IMR-90 (cell line): Measurements from ENCODE around the gene CNOT10. TPM values are rescaled to one million over a fixed set of nuclear protein-coding genes. Genes with fewer than 3 reads are reported as not detected.
A peak's percentile ranks its signal among the peaks of the same experiment; 100 is the strongest.

Experiments used
- ATAC-seq: fragments of 200-7000 bp; cut with Tn5 transposase; 2 replicates; pipeline ENCODE4 v1.9.1; 2020; ENCODE audit warnings: low read depth, mild to moderate bottlenecking, moderate library complexity
- BruUV-seq: library from RNA; stranded (reverse); fragments of 400-500 nt; replicated peaks from 2 replicates; lab custom pipeline; 2021; lab: Mats Ljungman, UMichigan
- CTCF ChIA-PET: fragments of 300-600 bp; formaldehyde crosslinking; extraction: SDS; loops from one replicate; lab custom pipeline; 2021; ENCODE audit warnings: antibody characterized with exemption; lab: Yijun Ruan, JAX
- POLR2A ChIA-PET: fragments of 300-600 bp; sonication (Branson Sonifier 250); formaldehyde crosslinking; loops from one replicate; lab custom pipeline; 2022; ENCODE audit warnings: antibody characterized with exemption; ENCODE audit not compliant: unreplicated experiment; lab: Charles Lee
- DNase-seq: peaks from one replicate; pipeline ENCODE4 v3.0.0; 2013
- H2AFZ ChIP-seq: replicated peaks from 2 replicates; pipeline ENCODE3; 2013; ENCODE audit warnings: low read length, mild to moderate bottlenecking; ENCODE audit not compliant: poor library complexity
- H2AK5ac ChIP-seq: 2 replicates; pipeline ENCODE4 v1.6.1; 2013; ENCODE audit warnings: low read depth, low read length, inconsistent platforms
- H2AK9ac ChIP-seq: replicated peaks from 2 replicates; pipeline ENCODE3; 2013; ENCODE audit warnings: mild to moderate bottlenecking, low read depth, low read length, moderate library complexity; ENCODE audit not compliant: poor library complexity
- H2BK120ac ChIP-seq: 2 replicates; pipeline ENCODE4 v1.6.1; 2013; ENCODE audit warnings: low read depth, low read length, inconsistent platforms
- H2BK15ac ChIP-seq: 3 replicates; pipeline ENCODE4 v1.6.1; 2013; ENCODE audit warnings: low read depth, low read length, inconsistent platforms
- H2BK20ac ChIP-seq: 2 replicates; pipeline ENCODE4 v1.6.1; 2013; ENCODE audit warnings: low read depth, mild to moderate bottlenecking, inconsistent platforms, low read length, moderate library complexity
- H2BK5ac ChIP-seq: 2 replicates; pipeline ENCODE4 v1.6.1; 2013; ENCODE audit warnings: mild to moderate bottlenecking, low read depth, low read length, inconsistent platforms; ENCODE audit not compliant: poor library complexity, severe bottlenecking
- H3K14ac ChIP-seq: replicated peaks from 2 replicates; pipeline ENCODE4 v1.6.1; 2013; ENCODE audit warnings: low read depth, low read length, inconsistent platforms
- H3K18ac ChIP-seq: 2 replicates; pipeline ENCODE4 v1.6.1; 2013; ENCODE audit warnings: low read depth, low read length, control low read depth
- H3K23ac ChIP-seq: 2 replicates; pipeline ENCODE4 v1.6.1; 2013; ENCODE audit warnings: low read depth, low read length, inconsistent platforms
- H3K27ac ChIP-seq: 2 replicates; pipeline ENCODE4 v1.5.1; 2013; ENCODE audit warnings: mild to moderate bottlenecking, control low read depth, low read length; ENCODE audit not compliant: insufficient read depth
- H3K27me3 ChIP-seq: 2 replicates; pipeline ENCODE4 v1.6.1; 2013; ENCODE audit warnings: low read length; ENCODE audit not compliant: control insufficient read depth, insufficient read depth
- H3K36me3 ChIP-seq: 2 replicates; pipeline ENCODE4 v1.6.1; 2013; ENCODE audit warnings: low read length, mixed read lengths; ENCODE audit not compliant: control insufficient read depth, insufficient read depth
- H3K4ac ChIP-seq: 2 replicates; pipeline ENCODE4 v1.6.1; 2013; ENCODE audit warnings: low read depth, low read length, inconsistent platforms
- H3K4me1 ChIP-seq: 2 replicates; pipeline ENCODE4 v1.6.1; 2013; ENCODE audit warnings: low read length, mixed read lengths; ENCODE audit not compliant: control insufficient read depth, insufficient read depth
- H3K4me2 ChIP-seq: 2 replicates; pipeline ENCODE4 v1.6.1; 2013; ENCODE audit warnings: low read depth, mild to moderate bottlenecking, control low read depth, low read length, moderate library complexity
- H3K4me3 ChIP-seq: 2 replicates; pipeline ENCODE4 v1.5.1; 2013; ENCODE audit warnings: low read depth, mild to moderate bottlenecking, control low read depth, low read length, moderate library complexity; ENCODE audit not compliant: insufficient read depth
- H3K56ac ChIP-seq: 2 replicates; pipeline ENCODE4 v1.6.1; 2013; ENCODE audit warnings: low read length, inconsistent platforms; ENCODE audit not compliant: insufficient read depth; ENCODE audit errors: extremely low read depth
- H3K79me1 ChIP-seq, 2 experiments: 2 replicates each; pipeline ENCODE4 v1.6.1; 2013; ENCODE audit warnings: low read length in 2 of 2, inconsistent platforms in 1 of 2, low read depth in 1 of 2
- H3K9ac ChIP-seq: 2 replicates; pipeline ENCODE4 v1.6.1; 2013; ENCODE audit warnings: low read depth, low read length, control low read depth
- H3K9me1 ChIP-seq: 2 replicates; pipeline ENCODE4 v1.6.1; 2013; ENCODE audit warnings: low read length, inconsistent platforms; ENCODE audit not compliant: insufficient read depth
- H3K9me3 ChIP-seq: 2 replicates; pipeline ENCODE4 v1.6.1; 2013; ENCODE audit warnings: low read length; ENCODE audit not compliant: control insufficient read depth, insufficient read depth
- H4K20me1 ChIP-seq: 2 replicates; pipeline ENCODE4 v1.6.1; 2013; ENCODE audit warnings: low read length, inconsistent platforms; ENCODE audit not compliant: insufficient read depth
- H4K5ac ChIP-seq: 2 replicates; pipeline ENCODE4 v1.6.1; 2013; ENCODE audit warnings: mild to moderate bottlenecking, low read depth, low read length, control low read depth
- H4K8ac ChIP-seq, 2 experiments: 2 replicates each; pipeline ENCODE4 v1.6.1; 2013; ENCODE audit warnings: low read depth in 2 of 2, low read length in 2 of 2, control low read depth in 1 of 2, inconsistent platforms in 1 of 2
- H4K91ac ChIP-seq: 2 replicates; pipeline ENCODE4 v1.6.1; 2013; ENCODE audit warnings: low read depth, low read length, inconsistent platforms; ENCODE audit not compliant: insufficient read depth
- BHLHE40 ChIP-seq: fragments of 150-350 bp; IDR thresholded peaks from 2 replicates; pipeline ENCODE4 v1.6.1; 2016; ENCODE audit warnings: mild to moderate bottlenecking, low read depth, low read length
- CEBPB ChIP-seq: IDR thresholded peaks from 2 replicates; pipeline ENCODE4 v1.6.1; 2012; ENCODE audit warnings: low read depth, low read length, improper control_type of control experiment
- ELK1 ChIP-seq: fragments of 150-350 bp; IDR thresholded peaks from 2 replicates; pipeline ENCODE4 v1.6.1; 2016; ENCODE audit warnings: low read depth, mild to moderate bottlenecking, low read length, moderate library complexity, borderline replicate concordance
- MAFK ChIP-seq: IDR thresholded peaks from 2 replicates; pipeline ENCODE4 v1.6.1; 2012; ENCODE audit warnings: low read depth, low read length, improper control_type of control experiment
- MXI1 ChIP-seq: IDR thresholded peaks from 2 replicates; pipeline ENCODE4 v1.6.1; 2012; ENCODE audit warnings: low read depth, mild to moderate bottlenecking, low read length, moderate library complexity, borderline replicate concordance
- NFE2L2 ChIP-seq: fragments of 150-350 bp; IDR thresholded peaks from 2 replicates; pipeline ENCODE4 v1.6.1; 2016; ENCODE audit warnings: low read depth, mild to moderate bottlenecking, low read length
- POLR2A ChIP-seq: IDR thresholded peaks from 2 replicates; pipeline ENCODE4 v1.6.1; 2012; ENCODE audit warnings: mild to moderate bottlenecking, low read depth, low read length
- RAD21 ChIP-seq: IDR thresholded peaks from 2 replicates; pipeline ENCODE4 v1.6.1; 2012; ENCODE audit warnings: low read length, improper control_type of control experiment
- RCOR1 ChIP-seq: IDR thresholded peaks from 2 replicates; pipeline ENCODE4 v1.6.1; 2012; ENCODE audit warnings: mild to moderate bottlenecking, low read length, improper control_type of control experiment; ENCODE audit not compliant: insufficient replicate concordance
- RFX5 ChIP-seq: IDR thresholded peaks from 2 replicates; pipeline ENCODE4 v1.8.0; 2012; ENCODE audit warnings: low read depth, mild to moderate bottlenecking, low read length, moderate library complexity
- SMC3 ChIP-seq: fragments of 150-350 bp; IDR thresholded peaks from 2 replicates; pipeline ENCODE4 v1.6.1; 2016; ENCODE audit warnings: low read depth, mild to moderate bottlenecking, antibody characterized with exemption, low read length, moderate library complexity
- WGBS, 2 experiments: methylation state at CpG; one replicate each; pipeline versions ENCODE4 v1.1.5 to v1.1.7; 2013; ENCODE audit warnings: missing lambda C conversion rate in 2 of 2; ENCODE audit not compliant: insufficient read length in 1 of 2; ENCODE audit errors: extremely low coverage in 2 of 2; 5-methylcytosine and 5-hydroxymethylcytosine counted together
- dilution Hi-C: fragments of 300-500 bp; cut with HindIII; formaldehyde crosslinking; loops from one replicate; pipeline ENCODE4 v1.14.3; 2018; ENCODE audit warnings: low sequenced_read_pairs; ENCODE audit not compliant: unreplicated experiment
- in situ Hi-C: fragments of 300-500 bp; cut with MboI; formaldehyde crosslinking; loops from 3 replicates; pipeline ENCODE4 v1.14.3; 2019; ENCODE audit warnings: low sequenced_read_pairs, inconsistent platforms, mixed read lengths
- intact Hi-C: fragments of 100-400 bp; cut with micrococcal nuclease; formaldehyde crosslinking; loops from 2 replicates; pipeline ENCODE4 v1.10.0; 2022
- polyA plus RNA-seq, 3 experiments: library from polyadenylated mRNA; depleted of rRNA; stranded (reverse); fragments of >200 nt; gene quantifications; 2 replicates each; pipeline ENCODE4 v1.2.3, GENCODE V29; 2012; ENCODE audit warnings: low replicate concordance in 1 of 3
- total RNA-seq: library from RNA; depleted of rRNA; stranded (reverse); fragments of >200 nt; gene quantifications from 2 replicates; pipeline ENCODE4 v1.2.3, GENCODE V29; 2012
- TF ChIP-seq, protein P1 (sequence below): conservative IDR thresholded peaks from 2 replicates; pipeline ENCODE4 v1.5.1; 2012; ENCODE audit warnings: mild to moderate bottlenecking, low read depth, low read length, improper control_type of control experiment
- TF ChIP-seq, protein P2 (sequence below): fragments of 150-350 bp; IDR thresholded peaks from 2 replicates; pipeline ENCODE4 v1.6.1; 2017; ENCODE audit warnings: mild to moderate bottlenecking, antibody characterized with exemption, low read length, low read depth

Gene CNOT10
- total and polyA plus RNA-seq, 2 of the 4 experiments (the other 2 are of a cell fraction) = 15.8 to 20.4 TPM

- no TSS peak for BruUV-seq
- dilution Hi-C loops (no loop called here), in situ Hi-C loops (no loop called here), intact Hi-C loops (no loop called here)
- no peak overlapping the region for H3K9ac ChIP-seq
- peak; percentile 69 for ATAC-seq
- no peak overlapping the region for H2AK5ac ChIP-seq
- TF ChIP-seq BHLHE40 = no peak
- TF ChIP-seq RAD21 = no peak
- TF ChIP-seq SMC3 = no peak
- TF ChIP-seq, protein P1, sequence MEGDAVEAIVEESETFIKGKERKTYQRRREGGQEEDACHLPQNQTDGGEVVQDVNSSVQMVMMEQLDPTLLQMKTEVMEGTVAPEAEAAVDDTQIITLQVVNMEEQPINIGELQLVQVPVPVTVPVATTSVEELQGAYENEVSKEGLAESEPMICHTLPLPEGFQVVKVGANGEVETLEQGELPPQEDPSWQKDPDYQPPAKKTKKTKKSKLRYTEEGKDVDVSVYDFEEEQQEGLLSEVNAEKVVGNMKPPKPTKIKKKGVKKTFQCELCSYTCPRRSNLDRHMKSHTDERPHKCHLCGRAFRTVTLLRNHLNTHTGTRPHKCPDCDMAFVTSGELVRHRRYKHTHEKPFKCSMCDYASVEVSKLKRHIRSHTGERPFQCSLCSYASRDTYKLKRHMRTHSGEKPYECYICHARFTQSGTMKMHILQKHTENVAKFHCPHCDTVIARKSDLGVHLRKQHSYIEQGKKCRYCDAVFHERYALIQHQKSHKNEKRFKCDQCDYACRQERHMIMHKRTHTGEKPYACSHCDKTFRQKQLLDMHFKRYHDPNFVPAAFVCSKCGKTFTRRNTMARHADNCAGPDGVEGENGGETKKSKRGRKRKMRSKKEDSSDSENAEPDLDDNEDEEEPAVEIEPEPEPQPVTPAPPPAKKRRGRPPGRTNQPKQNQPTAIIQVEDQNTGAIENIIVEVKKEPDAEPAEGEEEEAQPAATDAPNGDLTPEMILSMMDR = no peak
- no peak for TF ChIP-seq POLR2A
- TF ChIP-seq MXI1 = no peak
- no peak for TF ChIP-seq RFX5
- no peak for TF ChIP-seq RCOR1
- no peak for TF ChIP-seq CEBPB
- TF ChIP-seq MAFK = no peak
- TF ChIP-seq, protein P2, sequence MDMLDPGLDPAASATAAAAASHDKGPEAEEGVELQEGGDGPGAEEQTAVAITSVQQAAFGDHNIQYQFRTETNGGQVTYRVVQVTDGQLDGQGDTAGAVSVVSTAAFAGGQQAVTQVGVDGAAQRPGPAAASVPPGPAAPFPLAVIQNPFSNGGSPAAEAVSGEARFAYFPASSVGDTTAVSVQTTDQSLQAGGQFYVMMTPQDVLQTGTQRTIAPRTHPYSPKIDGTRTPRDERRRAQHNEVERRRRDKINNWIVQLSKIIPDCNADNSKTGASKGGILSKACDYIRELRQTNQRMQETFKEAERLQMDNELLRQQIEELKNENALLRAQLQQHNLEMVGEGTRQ = no peak
- TF ChIP-seq ELK1 = no peak
- no peak for TF ChIP-seq NFE2L2
- no peak overlapping the region for H2AK9ac ChIP-seq
- no peak overlapping the region for H4K91ac ChIP-seq
- 63% methylated on average over 2 of the region's 2 CpGs; no CpG with 5 or more reads in 1 of the 2 experiments for WGBS, 2 experiments
- no peak overlapping the region for H3K14ac ChIP-seq
- peaks cover 9% of the 10 kb centered on the region for H3K36me3 ChIP-seq
- H3K4me3 ChIP-seq = no peak overlapping the region
- no peak overlapping the region for H3K18ac ChIP-seq
- H3K27ac ChIP-seq = no peak overlapping the region
- H3K9me1 ChIP-seq = no peaks in the 10 kb centered on the region
- H2AFZ ChIP-seq = no peak overlapping the region
- ChIA-PET POLR2A (interaction anchor here (0.6 kb wide), 1 partner anchor 232 kb away, joined by 13 read pairs; no protein-coding TSS in a partner anchor), CTCF (no interaction called here)
- no peaks in the 10 kb centered on the region for H3K79me1 ChIP-seq
- H3K4ac ChIP-seq = no peak overlapping the region
- H4K5ac ChIP-seq = no peak overlapping the region
- H3K4me1 ChIP-seq = no peaks in the 10 kb centered on the region
- H3K23ac ChIP-seq = no peak overlapping the region
- no peaks in the 10 kb centered on the region for H4K20me1 ChIP-seq
- peak; percentile 38 for DNase-seq
- H3K27me3 ChIP-seq = no peaks in the 10 kb centered on the region
- no peaks in the 10 kb centered on the region for H3K9me3 ChIP-seq
- H3K4me2 ChIP-seq = no peak overlapping the region
- H2BK5ac ChIP-seq = no peak overlapping the region
- H2BK15ac ChIP-seq = no peak overlapping the region
- no peak overlapping the region for H2BK20ac ChIP-seq
- no peak overlapping the region for H4K8ac ChIP-seq
- H3K56ac ChIP-seq = no peak overlapping the region
- no peak overlapping the region for H2BK120ac ChIP-seq
Measured at GRCh38 chr3:32743934-32744333, 58.9 kb downstream of the CNOT10 start.
